Measurements from ENCODE around the gene TFPI. TPM values are rescaled to one million over a fixed set of nuclear protein-coding genes. Genes with fewer than 3 reads are reported as not detected.

Gene TFPI
- total and polyA plus RNA-seq, 2 of the 8 experiments (the other 6 are each of a cell fraction or from before 2014, with no cell fraction given), result 2.0 to 7.1 TPM

- TF ChIP-seq CTBP2 (IDR thresholded peaks at IDR 0.05; ENCODE audit: borderline replicate concordance, insufficient read depth, insufficient read length, low read length) (no peak), NANOG (IDR thresholded peaks at IDR 0.05; ENCODE audit: insufficient read depth, low read depth, low read length, poor library complexity, severe bottlenecking) (no peak), ATF3 (IDR thresholded peaks at IDR 0.05; ENCODE audit: insufficient read depth, low read depth, low read length) (no peak)
Measured at GRCh38 chr2:187503700-187504099, 50.5 kb downstream of the TFPI start (continued).
